Natural killer cell (primary cell): Measurements from ENCODE around the gene PIEZO1. TPM values are rescaled to one million over a fixed set of nuclear protein-coding genes. Genes with fewer than 3 reads are reported as not detected.

Experiments used
- ATAC-seq, 3 donors: fragments of 150-1000 bp in 2 of 3; fragments of 200-7000 bp in 1 of 3; cut with Tn5 transposase; 1 replicate in 1 of 3; 2 replicates in 2 of 3; pipeline ENCODE4 v1.10.0; 2021; ENCODE audit warnings: mild to moderate bottlenecking in 2 of 3, moderate library complexity in 2 of 3
- DNase-seq, 2 donors: peaks; one replicate each; pipeline versions ENCODE4 v3.0.0 to v3.0.0-alpha.2; 2013 to 2021; ENCODE audit warnings: mixed read lengths in 1 of 2
- H3K27ac ChIP-seq: one replicate; pipeline ENCODE4 v1.5.1; 2013; ENCODE audit warnings: mild to moderate bottlenecking, low read length
- H3K27me3 ChIP-seq: one replicate; pipeline ENCODE4 v1.6.1; 2013; ENCODE audit warnings: low read length; ENCODE audit not compliant: control insufficient read depth, insufficient read depth
- H3K36me3 ChIP-seq: one replicate; pipeline ENCODE4 v1.6.1; 2013; ENCODE audit warnings: low read length; ENCODE audit not compliant: control insufficient read depth, insufficient read depth
- H3K4me1 ChIP-seq: one replicate; pipeline ENCODE4 v1.6.1; 2013; ENCODE audit warnings: low read length; ENCODE audit not compliant: control insufficient read depth, insufficient read depth
- H3K4me3 ChIP-seq: one replicate; pipeline ENCODE4 v1.5.1; 2013; ENCODE audit warnings: low read length
- H3K9me3 ChIP-seq: one replicate; pipeline ENCODE4 v1.6.1; 2013; ENCODE audit warnings: low read length; ENCODE audit not compliant: control insufficient read depth, insufficient read depth
- H3K27ac Mint-ChIP-seq, 2 donors: one replicate each; pipeline ENCODE4 v1.8.0; 2022; ENCODE audit warnings: mild to moderate bottlenecking in 2 of 2, mixed read lengths in 2 of 2, moderate library complexity in 1 of 2
- H3K27me3 Mint-ChIP-seq, 2 donors: one replicate each; pipeline ENCODE4 v1.8.0; 2022; ENCODE audit warnings: low read depth in 2 of 2, mixed read lengths in 2 of 2
- H3K36me3 Mint-ChIP-seq: one replicate; pipeline ENCODE4 v1.8.0; 2022; ENCODE audit warnings: mixed read lengths
- H3K4me1 Mint-ChIP-seq, 2 donors: one replicate each; pipeline ENCODE4 v1.8.0; 2022; ENCODE audit warnings: mixed read lengths in 2 of 2
- H3K4me3 Mint-ChIP-seq: one replicate; pipeline ENCODE4 v1.8.0; 2022; ENCODE audit warnings: mild to moderate bottlenecking, moderate library complexity, mixed read lengths
- H3K9me3 Mint-ChIP-seq, 2 donors: one replicate each; pipeline ENCODE4 v1.8.0; 2022; ENCODE audit warnings: mixed read lengths in 2 of 2
- CTCF ChIP-seq: fragments of 200-600 bp; IDR thresholded peaks from one replicate; pipeline ENCODE4 v1.8.0; 2022; ENCODE audit warnings: antibody characterized with exemption
- WGBS: methylation state at CpG from one replicate; pipeline ENCODE4 v1.1.7; 2013; ENCODE audit warnings: missing lambda C conversion rate; ENCODE audit not compliant: insufficient coverage; 5-methylcytosine and 5-hydroxymethylcytosine counted together
- intact Hi-C: fragments of 100-400 bp; cut with micrococcal nuclease; formaldehyde crosslinking; loops from one replicate; pipeline ENCODE4 v1.14.2; 2022
- total RNA-seq, 4 donors: library from RNA; stranded (reverse); fragments of 120-200 nt in 1 of 4; gene quantifications; one replicate each; pipeline versions ENCODE4 v1.2.3 to v1.2.4, GENCODE V29; 2013 to 2022

PIEZO1 gene
- total RNA-seq, 3 donors from 2014 or later (not counting 1 experiment from before 2014, with no cell fraction given): 172 to 197 (median 183) TPM

GRCh38 chr16:88762258-88762870, 22.7 kb downstream of the PIEZO1 start:
- no peaks in the 10 kb centered on the region for H3K36me3 Mint-ChIP-seq
- no peak for DNase-seq
- no peak overlapping the region for H3K27ac Mint-ChIP-seq

GRCh38 chr16:88761830-88762229, 23.2 kb downstream of the PIEZO1 start:
- Histone ChIP-seq H3K27me3 (no peaks in the 10 kb centered on the region), H3K27ac (no peak overlapping the region), H3K4me1 (peaks cover 49% of the 10 kb centered on the region), H3K9me3 (no peaks in the 10 kb centered on the region), H3K36me3 (peaks cover 9% of the 10 kb centered on the region), H3K4me3 (no peak overlapping the region)
- 90% methylated on average over 10 of the region's 10 CpGs for WGBS
- H3K27ac Mint-ChIP-seq: no peak overlapping the region
- ATAC-seq: no peak
- no peak overlapping the region for H3K4me3 Mint-ChIP-seq
- no peak for DNase-seq
- no peaks in the 10 kb centered on the region for H3K36me3 Mint-ChIP-seq
- TF ChIP-seq CTCF: no peak
- peaks cover 20 to 28% of the 10 kb centered on the region in 2 donors for H3K4me1 Mint-ChIP-seq
- intact Hi-C loops: no loop called here
- no peaks in the 10 kb centered on the region for H3K27me3 Mint-ChIP-seq
- H3K9me3 Mint-ChIP-seq: no peaks in the 10 kb centered on the region

More at GRCh38 chr16:88762258-88762870, 22.7 kb downstream of the PIEZO1 start:
- H3K27me3 ChIP-seq: no peaks in the 10 kb centered on the region
- no peak for ATAC-seq
- TF ChIP-seq CTCF: no peak
- H3K4me1 Mint-ChIP-seq: peaks cover 25 to 34% of the 10 kb centered on the region in 2 donors
- H3K4me3 Mint-ChIP-seq: no peak overlapping the region
- H3K4me3 ChIP-seq: no peak overlapping the region
- intact Hi-C loops: no loop called here
- H3K27me3 Mint-ChIP-seq: no peaks in the 10 kb centered on the region
- H3K4me1 ChIP-seq: peaks cover 54% of the 10 kb centered on the region
- H3K9me3 ChIP-seq: no peaks in the 10 kb centered on the region
- H3K27ac ChIP-seq: no peak overlapping the region
- H3K9me3 Mint-ChIP-seq: no peaks in the 10 kb centered on the region
- WGBS: 86% methylated on average over 16 of the region's 16 CpGs
- peaks cover 9% of the 10 kb centered on the region for H3K36me3 ChIP-seq

GRCh38 chr16:88761143-88761534, 23.9 kb downstream of the PIEZO1 start:
- WGBS: 96% methylated on average over 11 of the region's 11 CpGs
- H3K27me3 ChIP-seq: no peaks in the 10 kb centered on the region
- H3K4me1 ChIP-seq: peaks cover 42% of the 10 kb centered on the region
- TF ChIP-seq CTCF: no peak
- ATAC-seq: no peak
- no peak overlapping the region for H3K4me3 ChIP-seq
- no peaks in the 10 kb centered on the region for H3K9me3 ChIP-seq
- H3K27ac Mint-ChIP-seq: no peak overlapping the region
- intact Hi-C loops: no loop called here
- H3K36me3 Mint-ChIP-seq: no peaks in the 10 kb centered on the region
- peaks cover 9% of the 10 kb centered on the region for H3K36me3 ChIP-seq
- H3K4me3 Mint-ChIP-seq: no peak overlapping the region
- no peaks in the 10 kb centered on the region for H3K9me3 Mint-ChIP-seq
- no peak for DNase-seq
- H3K27me3 Mint-ChIP-seq: no peaks in the 10 kb centered on the region
- peaks cover 17 to 25% of the 10 kb centered on the region in 2 donors for H3K4me1 Mint-ChIP-seq
- no peak overlapping the region for H3K27ac ChIP-seq
